ENCODE results near the gene KLHL14. TPM values are rescaled to one million over a fixed set of nuclear protein-coding genes. Genes with fewer than 3 reads are reported as not detected.

KLHL14 gene, protein sequence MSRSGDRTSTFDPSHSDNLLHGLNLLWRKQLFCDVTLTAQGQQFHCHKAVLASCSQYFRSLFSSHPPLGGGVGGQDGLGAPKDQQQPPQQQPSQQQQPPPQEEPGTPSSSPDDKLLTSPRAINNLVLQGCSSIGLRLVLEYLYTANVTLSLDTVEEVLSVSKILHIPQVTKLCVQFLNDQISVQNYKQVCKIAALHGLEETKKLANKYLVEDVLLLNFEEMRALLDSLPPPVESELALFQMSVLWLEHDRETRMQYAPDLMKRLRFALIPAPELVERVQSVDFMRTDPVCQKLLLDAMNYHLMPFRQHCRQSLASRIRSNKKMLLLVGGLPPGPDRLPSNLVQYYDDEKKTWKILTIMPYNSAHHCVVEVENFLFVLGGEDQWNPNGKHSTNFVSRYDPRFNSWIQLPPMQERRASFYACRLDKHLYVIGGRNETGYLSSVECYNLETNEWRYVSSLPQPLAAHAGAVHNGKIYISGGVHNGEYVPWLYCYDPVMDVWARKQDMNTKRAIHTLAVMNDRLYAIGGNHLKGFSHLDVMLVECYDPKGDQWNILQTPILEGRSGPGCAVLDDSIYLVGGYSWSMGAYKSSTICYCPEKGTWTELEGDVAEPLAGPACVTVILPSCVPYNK
- not detected in 2 replicates for total RNA-seq

DNA sequence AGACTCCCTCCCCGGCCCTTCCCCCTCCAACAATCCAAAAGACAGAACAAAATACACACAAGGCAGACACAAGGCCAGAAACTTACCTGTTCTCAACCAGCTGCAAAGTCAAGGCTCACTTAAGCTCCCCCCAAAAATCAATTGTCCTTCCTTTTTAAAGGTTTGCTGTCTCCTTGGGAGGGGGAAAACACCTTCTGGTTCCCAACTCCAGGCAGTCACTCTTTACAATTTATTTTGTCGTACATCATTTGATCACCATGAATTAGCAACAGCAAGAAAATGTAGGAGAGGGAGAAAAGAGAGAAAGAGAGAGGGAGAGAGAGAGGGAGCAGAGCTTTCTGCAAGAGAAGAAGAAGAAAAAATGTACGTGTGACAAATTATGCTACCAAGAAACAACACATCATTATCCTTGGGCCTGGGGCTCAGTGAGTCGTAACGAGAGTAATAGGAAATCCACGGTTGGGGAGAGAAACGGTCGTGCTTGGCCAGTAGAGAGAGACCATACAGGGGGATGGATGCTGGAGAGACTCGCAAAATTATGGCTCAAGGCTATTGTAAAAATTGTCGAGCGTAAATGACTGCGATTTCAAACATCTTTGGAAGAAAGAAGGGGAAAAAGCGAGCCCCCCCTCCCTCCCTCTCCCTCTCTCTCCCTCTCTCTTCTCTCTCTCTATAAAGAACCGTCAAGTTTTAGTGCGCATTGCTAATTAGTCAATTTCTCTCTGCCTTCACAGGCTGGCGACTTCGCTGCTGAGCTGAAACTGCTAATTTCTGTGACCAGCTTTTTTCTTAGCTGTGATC is at the start of gene KLHL14:
Gene KLHL14 (minus strand): TSS at position 443 of the 801 bp plus-strand sequence. CDS start 2,432 bp downstream, outside the sequence.
- no peak within 1 kb of the TSS for H3K4me3 ChIP-seq (ENCODE audit: insufficient read depth, low read length)
- H3K27ac ChIP-seq (ENCODE audit: low read depth, low read length) = no peak within 1 kb of the TSS
- H3K4me1 ChIP-seq (ENCODE audit: insufficient read depth, low read length) = no peaks in the 10 kb centered on the region
- H3K27me3 ChIP-seq (ENCODE audit: insufficient read depth, low read length) = peaks cover 35% of the 10 kb centered on the region
- no peaks in the 10 kb centered on the region for H3K9me3 ChIP-seq (ENCODE audit: low read depth, low read length)
- H3K4me2 ChIP-seq (ENCODE audit: insufficient read depth, low read length) = no peak within 1 kb of the TSS
- H3K36me3 ChIP-seq (ENCODE audit: insufficient read depth, low read length) = no peaks in the 10 kb centered on the region
- no peaks in the 10 kb centered on the region for H3K79me2 ChIP-seq (ENCODE audit: insufficient read depth, low read length)
- H4K20me1 ChIP-seq (ENCODE audit: insufficient read depth, low read length) = no peaks in the 10 kb centered on the region
- H2AFZ ChIP-seq (ENCODE audit: low read length) = no peak within 1 kb of the TSS
- TF ChIP-seq, protein P1, sequence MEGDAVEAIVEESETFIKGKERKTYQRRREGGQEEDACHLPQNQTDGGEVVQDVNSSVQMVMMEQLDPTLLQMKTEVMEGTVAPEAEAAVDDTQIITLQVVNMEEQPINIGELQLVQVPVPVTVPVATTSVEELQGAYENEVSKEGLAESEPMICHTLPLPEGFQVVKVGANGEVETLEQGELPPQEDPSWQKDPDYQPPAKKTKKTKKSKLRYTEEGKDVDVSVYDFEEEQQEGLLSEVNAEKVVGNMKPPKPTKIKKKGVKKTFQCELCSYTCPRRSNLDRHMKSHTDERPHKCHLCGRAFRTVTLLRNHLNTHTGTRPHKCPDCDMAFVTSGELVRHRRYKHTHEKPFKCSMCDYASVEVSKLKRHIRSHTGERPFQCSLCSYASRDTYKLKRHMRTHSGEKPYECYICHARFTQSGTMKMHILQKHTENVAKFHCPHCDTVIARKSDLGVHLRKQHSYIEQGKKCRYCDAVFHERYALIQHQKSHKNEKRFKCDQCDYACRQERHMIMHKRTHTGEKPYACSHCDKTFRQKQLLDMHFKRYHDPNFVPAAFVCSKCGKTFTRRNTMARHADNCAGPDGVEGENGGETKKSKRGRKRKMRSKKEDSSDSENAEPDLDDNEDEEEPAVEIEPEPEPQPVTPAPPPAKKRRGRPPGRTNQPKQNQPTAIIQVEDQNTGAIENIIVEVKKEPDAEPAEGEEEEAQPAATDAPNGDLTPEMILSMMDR (IDR thresholded peaks at IDR 0.05; ENCODE audit: extremely low read depth, low read depth, low read length) = no peak
- peak; percentile 79 for DNase-seq (ENCODE audit: insufficient read length, low spot score, missing footprints)

DNA sequence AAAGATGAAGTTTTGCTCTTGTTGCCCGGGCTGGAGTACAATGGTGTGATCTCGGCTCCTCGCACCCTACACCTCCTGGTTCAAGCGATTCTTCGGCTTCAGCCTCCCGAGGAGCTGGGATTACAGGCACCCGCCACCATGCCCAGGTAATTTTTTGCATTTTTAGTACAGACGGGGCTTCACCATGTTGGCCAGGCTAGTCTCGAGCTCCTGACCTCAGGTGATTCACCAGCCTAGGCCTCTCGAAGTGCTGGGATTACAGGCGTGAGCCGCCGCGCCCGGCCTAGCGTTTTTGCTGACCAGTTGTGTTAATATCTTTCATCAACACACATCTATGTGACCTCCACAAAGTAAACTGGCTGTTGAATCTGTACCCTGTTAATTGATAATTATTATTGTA is 49.4 kb upstream of the KLHL14 start:
- Histone ChIP-seq H3K79me2 (ENCODE audit: insufficient read depth, low read length) (no peaks in the 10 kb centered on the region), H3K4me1 (ENCODE audit: insufficient read depth, low read length) (no peaks in the 10 kb centered on the region), H3K36me3 (ENCODE audit: insufficient read depth, low read length) (no peaks in the 10 kb centered on the region), H3K4me2 (ENCODE audit: insufficient read depth, low read length) (no peak overlapping the region), H4K20me1 (ENCODE audit: insufficient read depth, low read length) (no peaks in the 10 kb centered on the region), H3K9me3 (ENCODE audit: low read depth, low read length) (no peaks in the 10 kb centered on the region), H2AFZ (ENCODE audit: low read length) (no peak overlapping the region), H3K27me3 (ENCODE audit: insufficient read depth, low read length) (no peaks in the 10 kb centered on the region), H3K27ac (ENCODE audit: low read depth, low read length) (no peak overlapping the region), H3K4me3 (ENCODE audit: insufficient read depth, low read length) (no peak overlapping the region)
- no peak for DNase-seq (ENCODE audit: insufficient read length, low spot score, missing footprints)
- TF ChIP-seq, protein P1 (IDR thresholded peaks at IDR 0.05; ENCODE audit: extremely low read depth, low read depth, low read length) = no peak

DNA sequence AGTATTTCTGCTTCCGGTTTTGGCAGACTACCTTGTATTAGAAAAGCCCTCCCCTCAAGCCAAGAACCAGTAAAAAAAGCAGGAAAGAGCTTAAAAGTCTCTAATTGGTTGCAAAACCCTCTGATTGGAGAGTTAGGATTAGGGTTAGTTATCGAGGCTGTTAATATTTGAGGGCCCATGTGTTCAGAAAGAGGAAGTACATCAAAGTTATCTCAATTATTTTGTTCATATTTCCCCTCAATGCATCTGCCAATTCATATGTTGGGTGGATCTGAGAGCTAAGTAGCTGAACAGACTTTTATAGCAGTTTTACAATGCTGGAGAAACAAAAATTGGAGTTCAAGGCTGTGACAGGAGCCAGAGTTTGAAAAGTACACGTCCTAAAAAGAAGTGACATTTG is 43.1 kb upstream of the KLHL14 start:
- H3K4me1 ChIP-seq (ENCODE audit: insufficient read depth, low read length) = no peaks in the 10 kb centered on the region
- no peaks in the 10 kb centered on the region for H3K79me2 ChIP-seq (ENCODE audit: insufficient read depth, low read length)
- H3K9me3 ChIP-seq (ENCODE audit: low read depth, low read length) = no peaks in the 10 kb centered on the region
- H3K4me2 ChIP-seq (ENCODE audit: insufficient read depth, low read length) = no peak overlapping the region
- H3K4me3 ChIP-seq (ENCODE audit: insufficient read depth, low read length) = no peak overlapping the region
- H3K27me3 ChIP-seq (ENCODE audit: insufficient read depth, low read length) = no peaks in the 10 kb centered on the region
- no peak overlapping the region for H2AFZ ChIP-seq (ENCODE audit: low read length)
- TF ChIP-seq, protein P1 (IDR thresholded peaks at IDR 0.05; ENCODE audit: extremely low read depth, low read depth, low read length) = no peak
- no peak overlapping the region for H3K27ac ChIP-seq (ENCODE audit: low read depth, low read length)
- no peak for DNase-seq (ENCODE audit: insufficient read length, low spot score, missing footprints)
- no peaks in the 10 kb centered on the region for H3K36me3 ChIP-seq (ENCODE audit: insufficient read depth, low read length)
- no peaks in the 10 kb centered on the region for H4K20me1 ChIP-seq (ENCODE audit: insufficient read depth, low read length)

Data from osteoblast (primary cell).